HepG2 (cell line): ENCODE data around the gene ABHD15. TPM values are rescaled to one million over a fixed set of nuclear protein-coding genes. Genes with fewer than 3 reads are reported as not detected.
A peak's percentile ranks its signal among the peaks of the same experiment; 100 is the strongest.

Experiments
- ADNP ChIP-seq: sonication (generic); formaldehyde crosslinking; IDR thresholded peaks from 2 replicates; pipeline ENCODE4 v1.4.0; 2020; ENCODE audit warnings: missing genetic modification reagents
- AKAP8 ChIP-seq: sonication (generic); formaldehyde crosslinking; IDR thresholded peaks from 2 replicates; pipeline ENCODE4 v1.5.1; 2020; ENCODE audit warnings: mild to moderate bottlenecking, missing genetic modification reagents
- CHD2 ChIP-seq: IDR thresholded peaks from 2 replicates; pipeline ENCODE4 v1.6.1; 2011; ENCODE audit warnings: low read depth, low read length, improper control_type of control experiment
- FOXM1 ChIP-seq: sonication (generic); formaldehyde crosslinking; IDR thresholded peaks from 2 replicates; pipeline ENCODE4 v1.5.0; 2020; ENCODE audit warnings: missing genetic modification reagents
- HMGA1 ChIP-seq: sonication (generic); formaldehyde crosslinking; conservative IDR thresholded peaks from 2 replicates; pipeline ENCODE4 v1.4.0; 2020; ENCODE audit warnings: missing genetic modification reagents
- KAT2B ChIP-seq: fragments of 150-350 bp; IDR thresholded peaks from 2 replicates; pipeline ENCODE4 v1.6.1; 2014; ENCODE audit warnings: low read depth, low read length, borderline replicate concordance
- KLF11 ChIP-seq: IDR thresholded peaks from 2 replicates; pipeline ENCODE4 v1.6.1; 2016; ENCODE audit warnings: missing compliant biosample characterization
- MED8 ChIP-seq: sonication (generic); formaldehyde crosslinking; IDR thresholded peaks from 2 replicates; pipeline ENCODE4 v1.8.1; 2023; ENCODE audit warnings: mild to moderate bottlenecking, missing genetic modification reagents; ENCODE audit not compliant: insufficient replicate concordance
- PHF20 ChIP-seq: sonication (generic); formaldehyde crosslinking; IDR thresholded peaks from 2 replicates; pipeline ENCODE4 v1.5.0; 2020; ENCODE audit warnings: mild to moderate bottlenecking, missing genetic modification reagents
- RBM22 ChIP-seq: fragments of 200-400 bp; formaldehyde crosslinking; optimal IDR thresholded peaks from 2 replicates; pipeline ENCODE3; 2017; ENCODE audit warnings: mild to moderate bottlenecking, low read length, moderate library complexity
- RXRA ChIP-seq: sonication (generic); formaldehyde crosslinking; IDR thresholded peaks from 2 replicates; pipeline ENCODE4 v1.5.1; 2020; ENCODE audit warnings: missing genetic modification reagents
- STAG1 ChIP-seq: sonication (generic); formaldehyde crosslinking; IDR thresholded peaks from 2 replicates; pipeline ENCODE4 v1.4.0; 2020; ENCODE audit warnings: missing genetic modification reagents
- TBL1XR1 ChIP-seq: fragments of 150-350 bp; IDR thresholded peaks from 2 replicates; pipeline ENCODE4 v1.6.1; 2014; ENCODE audit warnings: borderline replicate concordance, low read length; ENCODE audit not compliant: partially characterized antibody
- YY1 ChIP-seq: IDR thresholded peaks from 2 replicates; pipeline ENCODE4 v1.6.1; 2011; ENCODE audit warnings: low read length, low read depth, moderate library complexity, mild to moderate bottlenecking; ENCODE audit not compliant: insufficient read depth, insufficient replicate concordance
- ZFY ChIP-seq: sonication (generic); formaldehyde crosslinking; IDR thresholded peaks from 2 replicates; pipeline ENCODE4 v1.4.0; 2020; ENCODE audit warnings: missing genetic modification reagents
- ZNF33A ChIP-seq: sonication (generic); formaldehyde crosslinking; IDR thresholded peaks from 2 replicates; pipeline ENCODE4 v1.5.1; 2020; ENCODE audit warnings: missing genetic modification reagents, mild to moderate bottlenecking, moderate library complexity, borderline replicate concordance
- ZNF432 ChIP-seq: sonication (generic); formaldehyde crosslinking; IDR thresholded peaks from 2 replicates; pipeline ENCODE4 v1.5.0; 2020; ENCODE audit warnings: missing genetic modification reagents, mild to moderate bottlenecking, borderline replicate concordance
- ZNF460 ChIP-seq: sonication (generic); formaldehyde crosslinking; IDR thresholded peaks from 2 replicates; pipeline ENCODE4 v1.5.1; 2020; ENCODE audit warnings: missing genetic modification reagents, mild to moderate bottlenecking, borderline replicate concordance
- ZNF605 ChIP-seq: sonication (generic); formaldehyde crosslinking; IDR thresholded peaks from 2 replicates; pipeline ENCODE4 v1.8.0; 2022; ENCODE audit warnings: mild to moderate bottlenecking, missing genetic modification reagents
- ZNF747 ChIP-seq: sonication (generic); formaldehyde crosslinking; IDR thresholded peaks from 2 replicates; pipeline ENCODE4 v1.8.1; 2023; ENCODE audit warnings: missing genetic modification reagents, mild to moderate bottlenecking, borderline replicate concordance
- ZNF761 ChIP-seq: sonication (generic); formaldehyde crosslinking; conservative IDR thresholded peaks from 2 replicates; pipeline ENCODE4 v1.4.0; 2020; ENCODE audit warnings: mild to moderate bottlenecking, missing genetic modification reagents
- ZNF790 ChIP-seq: sonication (generic); formaldehyde crosslinking; IDR thresholded peaks from 2 replicates; pipeline ENCODE4 v1.8.0; 2022; ENCODE audit warnings: missing genetic modification reagents, mild to moderate bottlenecking, borderline replicate concordance
- polyA plus RNA-seq, 8 experiments: library from polyadenylated mRNA; depleted of rRNA in 3 of 8; stranded (reverse) in 7 of 8; unstranded in 1 of 8; fragments of >200 nt; fragmentation: Illumina TruSeq in 4 of 8; extraction: Trizol in 4 of 8; gene quantifications; 2 replicates each; pipeline versions ENCODE4 v1.2.1 to v1.2.3, GENCODE V29; 2011 to 2016; ENCODE audit warnings: low read depth in 4 of 8, missing spikeins in 1 of 8, mixed read lengths in 1 of 8; ENCODE audit not compliant: insufficient read depth in 1 of 8
- total RNA-seq, 5 experiments: library from RNA; depleted of rRNA; stranded (reverse); fragments of >200 nt; fragmentation: Illumina TruSeq; extraction: Trizol; gene quantifications; 2 replicates each; pipeline ENCODE4 v1.2.3, GENCODE V29; 2016; ENCODE audit warnings: low read depth in 1 of 5
- TF ChIP-seq, protein P1 (sequence below): sonication (generic); formaldehyde crosslinking; IDR thresholded peaks from 2 replicates; pipeline ENCODE4 v1.8.0; 2022; ENCODE audit warnings: missing genetic modification reagents, mild to moderate bottlenecking, moderate library complexity, borderline replicate concordance
- TF ChIP-seq, protein P2 (sequence below): sonication (generic); formaldehyde crosslinking; IDR thresholded peaks from 2 replicates; pipeline ENCODE4 v1.4.0; 2020; ENCODE audit warnings: mild to moderate bottlenecking, missing genetic modification reagents
- TF ChIP-seq, protein P3 (sequence below): sonication (generic); formaldehyde crosslinking; IDR thresholded peaks from 2 replicates; pipeline ENCODE4 v1.9.0; 2021; ENCODE audit warnings: missing genetic modification reagents, borderline replicate concordance
- TF ChIP-seq, protein P4 (sequence below): sonication (generic); formaldehyde crosslinking; IDR thresholded peaks from 2 replicates; pipeline ENCODE4 v1.5.0; 2020; ENCODE audit warnings: missing genetic modification reagents

The ABHD15 gene
- total and polyA plus RNA-seq, 2 of the 13 experiments (the other 11 are each of a cell fraction or from before 2014, with no cell fraction given), result 2.4 to 7.7 TPM

DNA sequence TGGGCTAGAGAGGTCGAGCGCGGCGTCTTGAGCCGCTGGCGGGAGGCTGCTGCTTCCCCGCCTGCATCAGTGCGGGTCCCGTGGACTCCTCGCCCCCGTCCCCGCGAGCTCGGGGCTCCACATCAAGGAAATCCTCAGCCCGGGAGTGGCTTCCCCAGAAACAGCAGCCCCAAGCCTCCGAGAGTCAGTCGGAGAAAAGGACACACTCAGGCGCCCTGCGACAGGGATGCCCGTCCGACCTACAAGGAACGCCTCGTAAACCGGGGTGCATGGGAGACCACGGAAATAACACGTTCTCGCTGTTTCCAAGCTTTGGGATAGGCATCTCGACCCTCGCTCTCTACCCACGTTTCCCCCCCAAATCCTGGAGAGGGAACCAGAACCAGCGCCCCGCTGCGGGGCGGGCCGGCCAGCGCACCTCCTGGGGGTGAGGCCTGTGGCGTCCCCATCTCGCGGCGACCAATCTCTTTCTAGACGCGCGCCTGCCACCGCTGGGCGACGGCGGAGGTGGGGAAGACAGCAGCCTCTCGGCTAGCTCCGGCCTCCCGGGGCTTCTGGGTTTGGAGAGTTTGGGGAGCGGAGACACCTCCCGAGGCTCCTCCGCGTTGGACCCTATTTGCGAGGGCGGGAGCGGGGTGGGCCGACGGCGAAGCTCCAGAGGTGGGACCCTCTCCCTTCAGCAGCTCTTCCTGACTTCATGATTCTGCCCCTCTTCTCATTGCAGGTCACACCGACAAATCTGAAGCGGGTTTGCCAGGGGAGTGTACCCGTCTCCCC lies 905 bp upstream of the ABHD15 start (continued):
- TF ChIP-seq ZFY, result peak; percentile 45; the same call in 1 of the 2 replicates
- TF ChIP-seq PHF20 (CRISPR knock-in tag), result no peak
- TF ChIP-seq ZNF790 (CRISPR knock-in tag), result no peak
- TF ChIP-seq, protein P1, sequence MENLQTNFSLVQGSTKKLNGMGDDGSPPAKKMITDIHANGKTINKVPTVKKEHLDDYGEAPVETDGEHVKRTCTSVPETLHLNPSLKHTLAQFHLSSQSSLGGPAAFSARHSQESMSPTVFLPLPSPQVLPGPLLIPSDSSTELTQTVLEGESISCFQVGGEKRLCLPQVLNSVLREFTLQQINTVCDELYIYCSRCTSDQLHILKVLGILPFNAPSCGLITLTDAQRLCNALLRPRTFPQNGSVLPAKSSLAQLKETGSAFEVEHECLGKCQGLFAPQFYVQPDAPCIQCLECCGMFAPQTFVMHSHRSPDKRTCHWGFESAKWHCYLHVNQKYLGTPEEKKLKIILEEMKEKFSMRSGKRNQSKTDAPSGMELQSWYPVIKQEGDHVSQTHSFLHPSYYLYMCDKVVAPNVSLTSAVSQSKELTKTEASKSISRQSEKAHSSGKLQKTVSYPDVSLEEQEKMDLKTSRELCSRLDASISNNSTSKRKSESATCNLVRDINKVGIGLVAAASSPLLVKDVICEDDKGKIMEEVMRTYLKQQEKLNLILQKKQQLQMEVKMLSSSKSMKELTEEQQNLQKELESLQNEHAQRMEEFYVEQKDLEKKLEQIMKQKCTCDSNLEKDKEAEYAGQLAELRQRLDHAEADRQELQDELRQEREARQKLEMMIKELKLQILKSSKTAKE (CRISPR knock-in tag), result peak; percentile 31; the same call in 1 of the 2 replicates
- no peak for TF ChIP-seq FOXM1 (CRISPR knock-in tag)
- TF ChIP-seq, protein P2, sequence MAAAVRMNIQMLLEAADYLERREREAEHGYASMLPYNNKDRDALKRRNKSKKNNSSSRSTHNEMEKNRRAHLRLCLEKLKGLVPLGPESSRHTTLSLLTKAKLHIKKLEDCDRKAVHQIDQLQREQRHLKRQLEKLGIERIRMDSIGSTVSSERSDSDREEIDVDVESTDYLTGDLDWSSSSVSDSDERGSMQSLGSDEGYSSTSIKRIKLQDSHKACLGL, result no peak
- no peak for TF ChIP-seq MED8
- TF ChIP-seq ZNF761, result no peak
- no peak for TF ChIP-seq RBM22
- TF ChIP-seq ZNF432 (CRISPR knock-in tag), result no peak
- no peak for TF ChIP-seq KAT2B
- TF ChIP-seq, protein P3, sequence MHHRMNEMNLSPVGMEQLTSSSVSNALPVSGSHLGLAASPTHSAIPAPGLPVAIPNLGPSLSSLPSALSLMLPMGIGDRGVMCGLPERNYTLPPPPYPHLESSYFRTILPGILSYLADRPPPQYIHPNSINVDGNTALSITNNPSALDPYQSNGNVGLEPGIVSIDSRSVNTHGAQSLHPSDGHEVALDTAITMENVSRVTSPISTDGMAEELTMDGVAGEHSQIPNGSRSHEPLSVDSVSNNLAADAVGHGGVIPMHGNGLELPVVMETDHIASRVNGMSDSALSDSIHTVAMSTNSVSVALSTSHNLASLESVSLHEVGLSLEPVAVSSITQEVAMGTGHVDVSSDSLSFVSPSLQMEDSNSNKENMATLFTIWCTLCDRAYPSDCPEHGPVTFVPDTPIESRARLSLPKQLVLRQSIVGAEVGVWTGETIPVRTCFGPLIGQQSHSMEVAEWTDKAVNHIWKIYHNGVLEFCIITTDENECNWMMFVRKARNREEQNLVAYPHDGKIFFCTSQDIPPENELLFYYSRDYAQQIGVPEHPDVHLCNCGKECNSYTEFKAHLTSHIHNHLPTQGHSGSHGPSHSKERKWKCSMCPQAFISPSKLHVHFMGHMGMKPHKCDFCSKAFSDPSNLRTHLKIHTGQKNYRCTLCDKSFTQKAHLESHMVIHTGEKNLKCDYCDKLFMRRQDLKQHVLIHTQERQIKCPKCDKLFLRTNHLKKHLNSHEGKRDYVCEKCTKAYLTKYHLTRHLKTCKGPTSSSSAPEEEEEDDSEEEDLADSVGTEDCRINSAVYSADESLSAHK, result no peak
- no peak for TF ChIP-seq YY1
- TF ChIP-seq ZNF33A (CRISPR knock-in tag), result no peak
- no peak for TF ChIP-seq CHD2
- TF ChIP-seq AKAP8 (CRISPR knock-in tag), result no peak
- no peak for TF ChIP-seq HMGA1 (CRISPR knock-in tag)
- no peak for TF ChIP-seq ZNF460 (CRISPR knock-in tag)
- TF ChIP-seq, protein P4, sequence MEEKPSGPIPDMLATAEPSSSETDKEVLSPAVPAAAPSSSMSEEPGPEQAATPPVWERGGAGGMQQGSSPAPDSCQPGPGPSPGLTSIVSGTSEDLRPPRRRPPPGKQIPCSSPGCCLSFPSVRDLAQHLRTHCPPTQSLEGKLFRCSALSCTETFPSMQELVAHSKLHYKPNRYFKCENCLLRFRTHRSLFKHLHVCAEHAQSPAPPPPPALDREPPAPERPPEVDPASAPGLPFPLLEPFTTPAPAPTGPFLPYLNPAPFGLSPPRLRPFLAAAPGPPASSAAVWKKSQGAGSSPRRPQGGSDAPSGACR (CRISPR knock-in tag), result no peak
- TF ChIP-seq KLF11 (CRISPR knock-in tag), result no peak
- no peak for TF ChIP-seq ADNP (CRISPR knock-in tag)
- TF ChIP-seq ZNF605 (CRISPR knock-in tag), result no peak
- TF ChIP-seq RXRA (CRISPR knock-in tag), result 0 out of 2 replicates have a peak, but pooled peaks have one; percentile 5
- no peak for TF ChIP-seq TBL1XR1
- no peak for TF ChIP-seq STAG1 (CRISPR knock-in tag)
- TF ChIP-seq ZNF747 (CRISPR knock-in tag), result 0 out of 2 replicates have a peak, but pooled peaks have one; percentile 8
